Right lobe of liver (tissue), 6 donors: Measurements from ENCODE around the gene ROPN1B. TPM values are rescaled to one million over a fixed set of nuclear protein-coding genes. Genes with fewer than 3 reads are reported as not detected.
A peak's percentile ranks its signal among the peaks of the same experiment; 100 is the strongest.

ENCODE experiments used
- ATAC-seq, 4 donors: fragments of 200-7000 bp; cut with Tn5 transposase; one replicate each; pipeline ENCODE4 v1.9.1; 2020; ENCODE audit warnings: mild to moderate bottlenecking in 4 of 4, moderate library complexity in 4 of 4
- DNase-seq, 3 donors: peaks; one replicate each; pipeline ENCODE4 v3.0.0-alpha.2; 2020
- H3K27ac ChIP-seq, 3 donors: fragments of 200-600 bp; one replicate each; pipeline ENCODE4 v1.8.0; 2022
- H3K27me3 ChIP-seq, 2 donors: fragments of 200-600 bp; one replicate each; pipeline ENCODE4 v1.8.0; 2022
- H3K36me3 ChIP-seq, 4 donors: fragments of 200-600 bp; sonication (generic) in 1 of 4; one replicate each; pipeline versions ENCODE4 v1.5.1 to v1.8.0; 2017 to 2022; ENCODE audit warnings: control low read depth in 1 of 4
- H3K4me1 ChIP-seq, 4 donors: fragments of 200-600 bp; sonication (generic) in 1 of 4; one replicate each; pipeline versions ENCODE4 v1.5.1 to v1.8.0; 2017 to 2022; ENCODE audit warnings: control low read depth in 1 of 4
- H3K4me3 ChIP-seq, 3 donors: fragments of 200-600 bp; one replicate each; pipeline ENCODE4 v1.8.0; 2022
- H3K9me3 ChIP-seq, 4 donors: fragments of 200-600 bp; sonication (generic) in 1 of 4; one replicate each; pipeline versions ENCODE4 v1.5.1 to v1.8.0; 2017 to 2022; ENCODE audit warnings: control low read depth in 1 of 4
- CTCF ChIP-seq, 4 donors: fragments of 200-600 bp in 3 of 4; fragments of 450-650 bp in 1 of 4; IDR thresholded peaks; one replicate each; pipeline versions ENCODE4 v1.5.1 to v1.8.0; 2016 to 2022; ENCODE audit warnings: antibody characterized with exemption in 4 of 4, mild to moderate bottlenecking in 2 of 4
- POLR2A ChIP-seq: fragments of 450-650 bp; IDR thresholded peaks from one replicate; pipeline ENCODE4 v1.6.1; 2017; ENCODE audit warnings: antibody characterized with exemption, mild to moderate bottlenecking
- WGBS: methylation state at CpG from one replicate; pipeline ENCODE4 v1.1.6; 2018; ENCODE audit warnings: low coverage, low lambda C conversion rate; ENCODE audit not compliant: insufficient coverage; ENCODE audit errors: missing lambda C conversion rate; 5-methylcytosine and 5-hydroxymethylcytosine counted together
- intact Hi-C, 2 donors: fragments of 100-400 bp; cut with DNase I; formaldehyde crosslinking; loops; one replicate each; pipeline versions ENCODE4 v1.11.2 to v1.14.1; 2022
- total RNA-seq, 6 experiments: library from RNA; depleted of rRNA in 2 of 6; stranded (reverse); fragments of >200 nt in 2 of 6; fragmentation: NEBNext Ultra II Directional in 3 of 6; extraction: Animal tissue kit (Norgen Biotek cat#: 25700) in 3 of 6; gene quantifications; one replicate each; pipeline versions ENCODE4 v1.1.0 to v1.2.4, GENCODE V29; 2016 to 2023
- donor health status: DM: no; HTN: yes; CAD: no.
- donor health status: DM: no; HTN: no; CAD: no.
- donor health status: DM: no; HTN: no; CAD: no.
- donor health status: DM: no; HTN: yes; CAD: no.
- donor health status: DM: no; HTN: yes; CAD: no.

ROPN1B gene
- total RNA-seq, 6 experiments from 2014 or later: 0.46 to 2.0 (median 0.60) TPM; not detected in 1

- H3K27me3 ChIP-seq: no peaks in the 10 kb centered on the region
- WGBS: 100% methylated on average over 1 of the region's 8 CpGs
- H3K9me3 ChIP-seq: no peaks in the 10 kb centered on the region
- TF ChIP-seq POLR2A (no peak), CTCF (IDR thresholded peaks at IDR 0.05) (no peak)
- H3K4me1 ChIP-seq: no peaks in the 10 kb centered on the region
- H3K4me3 ChIP-seq: no peak overlapping the region
- intact Hi-C loops: no loop called here
- ATAC-seq: no peak
- H3K27ac ChIP-seq: no peak overlapping the region
- DNase-seq: no peak
- H3K36me3 ChIP-seq: no peaks in the 10 kb centered on the region
These were observed 44.8 kb downstream of the ROPN1B start for GRCh38 chr3:126013751-126014156.

- no peaks in the 10 kb centered on the region for H3K36me3 ChIP-seq
- WGBS: 92% methylated on average over 3 of the region's 4 CpGs
- no peak for ATAC-seq
- no peak overlapping the region for H3K4me3 ChIP-seq
- no peak for DNase-seq
- H3K27ac ChIP-seq: no peak overlapping the region
- H3K9me3 ChIP-seq: no peaks in the 10 kb centered on the region
- no peak for TF ChIP-seq POLR2A
- TF ChIP-seq CTCF (IDR thresholded peaks at IDR 0.05): no peak
- H3K4me1 ChIP-seq: no peaks in the 10 kb centered on the region
- intact Hi-C loops: no loop called here
- H3K27me3 ChIP-seq: no peaks in the 10 kb centered on the region
These were observed 45.3 kb downstream of the ROPN1B start for GRCh38 chr3:126014252-126014651.

- WGBS: 83% methylated on average over 4 of the region's 10 CpGs
- Histone ChIP-seq H3K9me3 (no peaks in the 10 kb centered on the region), H3K4me3 (no peak overlapping the region), H3K27ac (no peak overlapping the region), H3K36me3 (no peaks in the 10 kb centered on the region), H3K27me3 (no peaks in the 10 kb centered on the region), H3K4me1 (no peaks in the 10 kb centered on the region)
- no peak for TF ChIP-seq POLR2A
- TF ChIP-seq CTCF (IDR thresholded peaks at IDR 0.05): no peak
- ATAC-seq (no peak), DNase-seq (no peak)
- intact Hi-C loops: no loop called here
These were observed 46.1 kb downstream of the ROPN1B start for GRCh38 chr3:126015075-126015474.

GRCh38 chr3:126016616-126017015 is 47.6 kb downstream of the ROPN1B start:
- Histone ChIP-seq H3K4me1 (no peaks in the 10 kb centered on the region), H3K4me3 (no peak overlapping the region), H3K36me3 (no peaks in the 10 kb centered on the region), H3K27me3 (no peaks in the 10 kb centered on the region), H3K27ac (no peak overlapping the region), H3K9me3 (no peaks in the 10 kb centered on the region)
- TF ChIP-seq POLR2A (no peak), CTCF (IDR thresholded peaks at IDR 0.05) (no peak)
- intact Hi-C loops: no loop called here
- no peak for ATAC-seq
- WGBS: 100% methylated on average over 1 of the region's 8 CpGs
- DNase-seq: no peak

GRCh38 chr3:126017362-126017761 is 48.4 kb downstream of the ROPN1B start:
- no peaks in the 10 kb centered on the region for H3K9me3 ChIP-seq
- H3K27me3 ChIP-seq: no peaks in the 10 kb centered on the region
- no peaks in the 10 kb centered on the region for H3K4me1 ChIP-seq
- ATAC-seq (peak in 1 of 4 donors; percentile 17), DNase-seq (no peak)
- H3K4me3 ChIP-seq: no peak overlapping the region
- TF ChIP-seq CTCF (IDR thresholded peaks at IDR 0.05) (no peak), POLR2A (no peak)
- no peak overlapping the region for H3K27ac ChIP-seq
- intact Hi-C loops: no loop called here
- no peaks in the 10 kb centered on the region for H3K36me3 ChIP-seq
- WGBS: 66% methylated on average over 2 of the region's 9 CpGs
